CD4-positive, alpha-beta T cell treated with Interleukin-12 subunit alpha and Interleukin-12 subunit beta, for 1 hour (primary cell): ENCODE results near the gene SBF2.
A peak's percentile ranks its signal among the peaks of the same experiment; 100 is the strongest.
"Not testable (repeated sequence)": the region's sequence is repeated elsewhere in the genome, so short reads cannot be mapped to it uniquely, and the experiment has no call there.

Experiments
- DNase-seq: peaks from one replicate; pipeline ENCODE4 v3.0.0-alpha.2; 2020

SBF2 gene

DNA sequence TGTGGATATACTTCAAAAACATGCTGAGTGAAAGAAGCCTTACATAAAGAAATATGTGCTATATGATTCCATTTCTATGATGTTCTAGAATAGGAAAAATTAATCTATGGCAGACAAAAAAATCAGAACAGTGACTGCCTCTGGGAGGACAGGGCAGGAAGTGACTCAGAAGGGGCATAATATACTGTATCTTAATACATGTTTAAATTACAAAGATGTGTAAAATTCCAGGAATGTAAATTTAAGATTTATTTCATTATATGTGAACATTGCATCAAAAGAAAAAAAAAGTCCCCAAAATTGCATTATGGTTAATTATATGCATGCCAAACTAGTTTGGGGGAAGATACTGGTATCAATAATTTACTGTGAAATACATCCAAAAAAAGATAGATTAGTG lies 32.2 kb downstream of the SBF2 start:
- DNase-seq, result no peak

DNA sequence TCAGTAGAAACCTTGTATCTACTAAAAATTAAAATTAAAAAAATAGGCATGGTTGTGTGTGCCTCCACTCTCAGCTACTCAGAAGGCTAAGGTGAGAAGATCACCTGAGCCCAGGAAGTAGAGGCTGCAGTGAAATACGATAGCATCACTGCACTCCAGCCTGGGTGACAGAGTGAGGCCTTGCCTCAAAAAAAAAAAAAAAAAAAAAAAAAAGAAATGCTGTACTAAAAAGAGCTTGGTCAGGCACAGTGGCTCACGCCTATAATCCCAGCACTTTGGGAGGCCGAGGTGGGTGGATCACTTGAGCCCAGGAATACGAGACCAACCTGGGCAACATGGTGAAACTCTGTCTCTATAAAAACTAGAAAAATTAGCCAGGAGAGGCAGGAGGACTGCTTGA lies 36.5 kb downstream of the SBF2 start:
- DNase-seq, result no peak

DNA sequence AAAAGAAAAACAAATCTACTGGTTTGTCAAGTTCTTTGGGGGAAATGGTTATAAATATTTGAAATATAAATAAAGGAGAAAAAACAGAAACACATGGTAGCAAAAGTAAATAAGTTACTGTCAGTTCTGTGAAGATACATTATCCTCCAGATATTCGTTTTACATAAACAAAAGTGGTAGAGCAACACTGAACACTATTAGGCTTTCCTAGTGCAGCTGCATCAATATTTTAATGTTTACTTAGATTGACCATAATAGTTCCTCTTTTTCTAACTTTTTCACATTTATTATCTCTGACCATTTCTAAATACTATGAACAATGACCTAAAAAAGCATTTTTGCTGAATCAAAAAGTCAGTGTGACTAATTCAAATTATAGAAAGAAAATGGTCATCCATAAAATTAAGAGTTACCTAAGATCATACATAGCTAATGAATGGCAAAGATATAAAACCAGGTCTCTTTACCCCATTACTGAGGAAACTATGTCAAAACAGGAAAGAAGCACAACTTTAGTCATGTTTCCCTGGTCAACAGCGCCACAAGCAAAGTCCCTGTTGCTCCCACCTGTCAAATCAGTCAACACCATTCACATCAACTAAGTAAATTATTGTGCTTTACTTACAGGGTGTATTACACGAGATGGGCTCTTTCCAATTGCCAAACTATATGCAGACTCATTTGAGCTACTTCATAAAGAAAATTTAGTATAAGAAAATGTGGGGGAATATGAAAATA lies 38.5 kb downstream of the SBF2 start:
- no peak for DNase-seq

DNA sequence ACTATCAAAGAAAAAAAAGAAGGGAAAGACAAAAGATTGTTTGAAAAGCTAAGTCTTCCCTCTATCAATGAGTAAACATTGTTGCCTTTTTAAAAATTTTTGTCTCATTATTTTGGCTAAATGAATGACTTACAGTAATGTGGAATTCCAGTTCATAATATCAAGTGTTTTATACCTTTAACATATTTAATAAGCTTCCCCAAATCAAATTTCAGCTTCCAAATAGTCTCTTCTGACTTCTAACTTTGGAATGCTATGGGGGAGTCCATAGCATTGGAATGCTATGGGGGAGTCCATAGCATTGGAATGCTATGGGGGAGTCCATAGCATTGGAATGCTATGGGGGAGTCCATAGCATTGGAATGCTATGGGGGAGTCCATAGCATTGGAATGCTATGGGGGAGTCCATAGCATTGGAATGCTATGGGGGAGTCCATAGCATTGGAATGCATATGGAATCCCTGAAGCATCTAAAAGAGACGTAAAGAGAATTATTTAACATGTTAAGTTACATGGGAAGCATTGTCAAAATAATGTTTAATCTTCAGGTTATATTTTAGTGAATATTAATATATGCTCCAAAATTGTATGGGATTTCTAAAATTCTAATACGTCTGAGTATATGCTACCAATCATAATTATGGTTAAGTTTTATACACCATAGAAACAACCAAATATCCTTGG lies 44.4 kb downstream of the SBF2 start:
- not testable (repeated sequence) for DNase-seq

DNA sequence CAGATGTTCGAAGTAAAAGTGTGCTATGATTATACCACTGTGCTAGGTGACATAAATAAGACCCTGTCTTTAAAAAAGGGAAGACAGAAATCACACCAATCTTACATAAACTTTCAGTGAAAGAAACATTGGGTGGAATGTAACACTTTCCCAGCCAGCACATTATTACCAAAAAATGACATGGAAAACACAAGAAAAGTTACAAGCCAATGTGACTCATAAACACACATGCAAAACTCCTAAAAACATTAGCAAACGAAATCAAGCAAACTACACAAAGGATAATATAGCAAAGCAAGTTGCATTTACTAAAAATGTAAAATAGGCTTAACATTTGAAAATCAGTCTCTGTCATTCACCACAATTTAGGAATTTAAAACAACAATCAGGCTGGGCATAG lies 47.0 kb downstream of the SBF2 start:
- no peak for DNase-seq

DNA sequence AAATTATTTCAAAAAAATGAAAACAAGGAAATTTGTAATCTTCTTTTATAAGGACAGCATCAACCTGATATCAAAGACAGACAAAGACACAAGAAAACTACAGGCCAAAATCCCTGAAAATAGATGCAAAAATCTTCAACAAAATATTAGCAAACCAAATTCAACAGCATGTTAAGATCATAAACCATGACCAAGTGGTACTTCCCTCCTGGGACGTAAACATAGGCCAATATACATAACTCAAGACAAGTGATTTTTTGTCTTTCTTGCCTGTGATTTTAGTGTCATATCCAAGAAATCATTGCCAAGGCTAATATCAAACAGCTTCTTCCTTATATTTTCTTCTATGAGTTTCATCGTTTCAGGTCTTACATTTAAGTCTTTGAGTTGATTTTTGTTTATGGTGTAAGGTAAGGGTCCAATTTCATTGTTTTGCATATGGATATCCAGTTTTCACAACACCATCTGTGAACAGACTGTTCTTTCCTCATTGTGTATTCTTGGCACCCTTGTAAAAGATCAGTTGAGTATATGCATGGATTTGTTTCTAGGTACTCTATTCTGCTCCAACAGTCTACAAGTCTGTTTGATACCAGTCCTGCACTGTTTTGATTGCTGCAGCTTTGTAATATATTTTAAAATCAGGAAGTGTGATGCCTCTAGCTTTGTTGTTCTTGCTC lies 50.0 kb downstream of the SBF2 start:
- no peak for DNase-seq

DNA sequence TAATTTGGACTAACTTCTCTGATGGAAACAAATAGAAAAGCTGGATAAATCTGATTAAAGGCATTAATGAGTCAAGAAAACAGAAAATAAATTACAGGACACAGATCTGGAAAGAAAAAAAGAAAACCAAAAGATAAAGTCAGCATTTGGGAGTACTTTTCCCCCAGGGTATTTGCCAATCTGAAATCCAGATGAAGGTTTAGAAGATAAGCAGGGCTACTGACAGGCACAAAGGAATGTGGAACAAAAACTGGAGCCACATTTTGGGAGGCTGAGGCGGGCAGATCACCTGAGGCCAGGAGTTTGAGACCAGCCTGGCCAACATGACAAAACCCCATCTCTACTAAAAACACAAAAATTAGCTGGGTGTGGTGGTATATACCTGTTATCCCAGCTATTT lies 57.2 kb downstream of the SBF2 start:
- no peak for DNase-seq

DNA sequence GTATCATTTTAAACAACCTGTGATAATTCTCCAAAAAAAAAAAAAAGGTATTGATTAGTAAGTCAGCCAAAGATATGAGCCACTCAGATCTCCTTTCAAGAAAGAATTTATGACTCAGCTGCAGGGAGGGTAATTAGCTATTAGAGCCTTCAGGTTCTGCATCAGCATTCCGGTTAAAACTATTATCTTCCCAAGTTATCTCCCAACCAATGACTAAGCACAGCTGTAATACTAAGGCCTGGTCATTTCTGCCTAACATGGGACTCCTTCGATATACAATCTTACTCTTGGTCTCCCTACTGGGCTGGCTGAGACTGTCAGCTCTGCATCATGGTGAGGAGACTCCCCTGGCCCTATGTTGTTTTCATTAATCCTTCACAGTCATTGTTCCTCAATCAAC lies 60.4 kb downstream of the SBF2 start:
- DNase-seq, result no peak

DNA sequence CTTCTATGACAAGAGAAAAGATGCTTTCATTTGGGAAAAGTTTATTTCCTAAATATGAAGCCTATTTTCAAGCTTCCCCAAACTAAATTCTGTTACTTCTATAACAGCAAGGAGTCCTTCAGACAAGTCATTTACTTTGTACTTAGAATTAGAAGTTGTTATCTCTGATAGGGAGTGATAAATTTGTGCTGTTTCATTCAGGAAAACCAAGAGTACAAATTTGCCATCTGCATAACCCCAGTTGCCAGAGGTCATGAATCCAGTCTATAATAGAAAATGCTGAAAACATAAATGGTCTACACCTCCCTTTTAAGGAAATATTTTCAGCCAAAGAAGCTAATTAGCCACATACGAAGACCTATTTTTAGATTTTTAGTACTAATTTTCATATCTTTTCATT lies 61.3 kb downstream of the SBF2 start:
- no peak for DNase-seq

DNA sequence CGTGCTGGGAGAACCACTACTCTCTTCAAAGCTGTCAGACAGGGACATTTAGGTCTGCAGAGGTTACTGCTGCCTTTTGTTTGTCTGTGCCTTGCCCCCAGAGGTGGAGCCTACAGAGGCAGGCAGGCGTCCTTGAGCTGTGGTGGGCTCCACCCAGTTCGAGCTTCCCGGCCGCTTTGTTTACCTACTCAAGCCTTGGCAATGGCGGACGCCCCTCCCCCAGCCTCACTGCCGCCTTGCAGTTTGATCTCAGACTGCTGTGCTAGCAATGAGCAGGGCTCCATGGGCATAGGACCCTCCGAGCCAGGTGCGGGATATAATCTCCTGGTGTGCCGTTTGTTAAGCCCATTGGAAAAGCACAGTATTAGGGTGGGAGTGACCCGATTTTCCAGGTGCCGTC lies 62.2 kb downstream of the SBF2 start:
- DNase-seq, result not testable (repeated sequence)

DNA sequence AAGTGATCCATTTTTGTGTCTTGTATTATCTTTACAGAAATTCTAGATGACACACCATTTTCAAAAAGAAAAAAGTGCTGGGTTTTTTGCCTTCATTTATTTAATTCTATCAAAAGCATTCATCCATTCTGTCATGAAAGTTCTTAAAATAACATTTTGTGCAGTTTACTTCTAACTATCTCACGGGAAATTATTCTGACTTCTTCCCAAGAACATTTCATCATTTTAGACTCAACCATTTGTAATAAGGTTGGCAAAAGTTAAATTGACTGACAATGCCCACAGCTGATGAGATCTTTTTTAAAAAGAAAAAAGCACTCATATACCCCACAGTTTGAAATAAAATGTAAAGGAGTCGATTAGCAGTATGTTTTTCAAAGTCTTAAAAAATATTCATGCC lies 68.5 kb downstream of the SBF2 start:
- DNase-seq, result no peak

DNA sequence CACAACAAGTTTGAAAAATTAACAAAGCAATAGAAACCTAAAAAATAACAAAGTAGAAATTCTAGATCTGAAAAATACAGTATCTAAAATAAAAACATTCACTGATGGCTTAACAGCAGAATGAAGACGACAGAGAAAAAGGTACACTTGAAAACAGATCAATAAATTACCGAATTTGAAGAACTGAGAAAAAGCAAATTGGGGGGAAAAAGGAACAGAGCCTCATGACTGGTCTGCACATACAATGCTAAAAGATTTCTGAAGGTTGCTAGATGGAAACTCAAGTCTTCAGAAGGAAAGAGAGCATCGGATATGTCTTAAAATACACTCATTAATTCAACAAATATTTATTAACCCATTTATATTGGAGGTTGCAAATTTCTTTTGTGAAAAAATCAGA lies 71.6 kb downstream of the SBF2 start:
- no peak for DNase-seq

DNA sequence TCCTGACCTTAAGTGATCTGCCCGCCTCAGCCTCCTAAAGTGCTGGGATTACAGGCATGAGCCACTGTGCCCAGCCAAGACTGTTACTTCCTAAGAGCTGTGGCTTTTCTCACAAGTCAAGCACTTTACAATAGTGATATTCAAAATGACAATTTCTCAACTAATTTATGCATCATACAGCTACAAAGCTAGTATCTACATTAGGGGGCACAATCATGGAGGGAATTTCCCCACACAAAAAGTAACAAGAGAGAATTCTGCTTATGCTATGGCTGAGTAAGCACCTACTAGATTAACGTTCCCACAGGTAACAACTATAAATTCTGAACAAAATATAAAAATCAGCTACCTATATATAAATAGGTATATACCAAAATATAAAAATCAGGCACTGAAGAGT lies 72.7 kb downstream of the SBF2 start:
- no peak for DNase-seq

DNA sequence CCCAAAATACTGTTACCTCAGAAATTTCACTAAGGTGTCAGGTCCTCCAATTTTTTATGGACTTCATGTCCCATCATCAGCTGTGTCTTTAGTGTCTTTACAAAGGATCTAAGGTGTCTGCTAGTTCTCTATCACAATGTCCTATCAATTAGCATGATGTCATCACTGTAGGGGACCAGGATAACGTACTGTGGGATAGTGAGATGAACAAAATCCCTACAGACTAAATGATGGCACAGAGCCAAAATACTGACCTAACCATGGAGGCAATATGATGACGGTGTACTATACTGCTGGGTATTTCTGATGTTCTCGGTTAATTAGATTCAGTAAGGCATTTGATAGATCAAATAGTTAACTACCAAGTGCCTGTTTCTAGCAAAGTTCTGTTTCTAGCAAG lies 82.5 kb downstream of the SBF2 start:
- no peak for DNase-seq

DNA sequence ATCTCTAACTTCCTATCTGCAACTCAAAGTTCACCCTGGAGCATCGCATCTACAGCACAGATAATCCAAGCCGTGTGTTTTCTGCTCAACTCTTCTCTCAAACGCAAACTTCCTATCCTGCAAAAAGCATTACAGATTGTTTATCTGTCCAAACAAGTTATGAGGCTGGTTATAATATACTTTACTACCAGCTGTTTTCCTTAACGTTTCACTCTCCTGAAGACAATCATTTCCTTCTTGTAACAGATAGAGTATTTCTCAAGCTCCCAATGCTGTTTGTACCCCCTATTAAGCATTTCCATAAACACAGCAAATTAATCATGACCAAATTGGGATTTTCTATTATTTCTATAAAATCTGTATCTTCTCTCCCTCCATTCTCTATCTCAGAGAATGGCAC lies 84.7 kb downstream of the SBF2 start:
- no peak for DNase-seq

DNA sequence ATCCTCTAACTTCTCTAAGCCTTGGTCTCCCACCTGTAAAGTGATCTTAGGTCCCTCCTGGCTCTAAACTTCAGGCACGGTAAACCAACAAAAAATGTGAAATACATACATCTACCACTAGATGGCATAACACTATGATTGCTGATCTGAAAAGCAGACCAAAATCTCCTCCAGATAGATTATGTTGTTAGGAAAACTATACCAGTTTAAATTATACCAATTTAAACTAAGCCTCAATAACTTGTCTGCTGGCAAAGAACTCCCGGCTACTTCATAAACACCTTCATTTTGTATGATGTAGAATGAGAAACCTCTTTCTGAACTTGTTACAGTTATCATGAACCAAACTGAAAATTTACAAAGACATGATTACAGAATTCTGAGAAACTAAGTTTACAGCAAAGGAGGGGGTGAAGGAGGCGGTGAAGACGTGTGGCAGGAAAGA lies 85.9 kb downstream of the SBF2 start:
- DNase-seq, result peak; percentile 62

DNA sequence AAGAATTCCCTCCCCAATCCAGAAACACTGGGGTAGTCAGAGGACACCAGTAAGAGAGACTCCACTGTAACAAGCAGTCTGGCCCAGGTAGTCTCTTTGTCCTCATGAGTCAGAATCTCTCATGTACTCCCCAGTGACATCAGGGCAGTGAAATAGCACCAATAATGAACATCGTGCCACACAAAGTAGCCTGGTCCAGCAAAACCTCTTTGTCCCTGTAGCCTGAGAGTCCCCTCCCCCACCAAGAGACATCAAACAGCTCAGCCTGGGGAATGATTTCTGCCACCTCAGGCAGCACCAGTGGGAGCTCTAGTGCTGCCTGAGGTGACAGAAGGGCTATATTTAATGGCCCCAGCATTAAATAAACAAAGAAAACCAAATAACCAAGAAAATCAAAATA lies 88.1 kb downstream of the SBF2 start:
- DNase-seq, result no peak

DNA sequence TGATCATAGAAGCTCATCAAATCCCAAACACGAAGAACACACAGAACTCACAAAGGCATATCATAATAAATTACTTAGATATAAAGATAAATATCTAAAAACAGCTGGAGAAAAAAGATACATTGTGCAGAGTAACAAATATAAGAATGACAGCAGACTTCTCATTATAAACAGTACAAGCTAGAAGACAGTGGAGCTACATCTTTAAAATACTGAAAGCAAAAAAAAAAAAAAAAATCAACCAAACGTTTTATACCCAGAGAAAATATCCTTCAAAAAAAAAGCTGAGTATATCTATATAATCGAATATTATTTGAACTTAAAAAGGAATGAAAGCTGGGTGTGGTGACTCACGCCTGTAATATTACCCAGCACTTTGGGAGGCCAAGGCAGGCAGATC lies 90.0 kb downstream of the SBF2 start:
- DNase-seq, result no peak

DNA sequence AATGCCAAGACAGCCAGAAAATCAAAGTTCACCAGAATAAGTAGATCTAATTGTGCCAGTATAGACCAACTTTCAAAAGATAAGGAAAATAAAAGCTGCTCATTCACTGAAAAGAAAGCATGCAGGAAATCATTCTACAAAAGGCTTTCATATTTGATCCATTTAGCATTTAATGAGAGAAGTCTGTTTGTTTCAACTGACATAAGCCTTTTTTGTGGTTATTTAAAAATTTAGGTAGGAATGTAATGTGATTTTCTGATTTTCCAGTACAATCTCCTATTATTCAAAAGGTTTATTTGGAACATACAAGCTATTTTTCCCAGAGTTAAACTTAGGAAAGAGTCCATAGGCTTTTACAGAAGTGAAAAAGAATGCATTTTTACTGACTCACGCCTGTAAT lies 92.7 kb downstream of the SBF2 start:
- no peak for DNase-seq

DNA sequence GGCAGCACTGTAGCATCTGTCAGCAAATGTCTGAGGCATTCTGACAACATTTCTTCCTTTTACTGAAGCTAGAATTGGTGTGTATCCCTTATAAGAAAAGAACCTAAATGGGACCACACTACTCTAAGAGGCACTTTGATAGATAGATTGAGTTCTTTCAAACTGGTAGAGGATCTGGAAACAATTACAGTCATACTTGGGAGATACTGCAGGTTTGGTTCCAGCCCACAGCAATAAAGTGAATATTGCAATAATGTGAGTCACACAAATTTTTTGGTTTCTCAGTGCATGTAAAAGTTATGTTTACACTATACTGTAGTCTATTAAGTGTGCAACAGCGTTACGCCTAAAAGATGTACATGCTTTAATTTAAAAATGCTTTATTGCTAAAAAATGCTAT lies 96.9 kb downstream of the SBF2 start:
- DNase-seq, result no peak

DNA sequence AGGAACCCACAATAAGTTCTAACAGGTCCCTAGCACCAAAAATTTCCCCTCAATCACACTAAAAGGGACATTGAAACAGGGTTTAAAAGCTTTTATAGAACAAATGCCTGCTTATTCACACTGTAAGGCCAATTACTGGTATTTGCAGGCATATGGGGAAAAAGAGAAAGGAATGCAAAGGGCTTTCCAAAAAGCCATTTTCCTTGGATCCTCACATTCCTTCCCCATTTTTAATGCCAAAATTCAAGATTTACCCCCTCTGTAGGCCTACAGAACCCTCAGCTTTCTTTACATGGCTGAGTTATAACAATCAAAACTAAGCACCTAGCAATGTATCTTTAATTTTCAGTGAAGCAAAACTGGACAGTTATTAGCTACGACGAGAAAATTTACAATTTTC lies 102.0 kb downstream of the SBF2 start:
- no peak for DNase-seq

DNA sequence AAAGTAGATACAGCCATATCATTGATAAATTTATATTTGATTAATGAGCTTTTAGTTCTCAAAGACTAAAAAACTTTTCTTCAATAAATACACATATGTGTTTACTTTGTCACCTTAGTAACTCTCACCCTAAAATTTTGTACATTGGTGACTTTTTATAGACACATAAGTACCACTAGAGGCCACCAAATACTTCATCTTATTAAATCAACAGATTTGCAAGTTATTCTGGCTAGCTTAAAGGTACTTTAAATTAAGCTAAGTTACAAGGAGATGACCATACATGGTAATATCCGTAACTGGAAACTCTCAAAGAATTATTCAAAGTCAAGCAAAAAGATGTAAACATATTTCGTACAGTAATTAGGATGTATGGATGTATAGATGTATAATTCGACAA lies 112.2 kb downstream of the SBF2 start:
- no peak for DNase-seq

DNA sequence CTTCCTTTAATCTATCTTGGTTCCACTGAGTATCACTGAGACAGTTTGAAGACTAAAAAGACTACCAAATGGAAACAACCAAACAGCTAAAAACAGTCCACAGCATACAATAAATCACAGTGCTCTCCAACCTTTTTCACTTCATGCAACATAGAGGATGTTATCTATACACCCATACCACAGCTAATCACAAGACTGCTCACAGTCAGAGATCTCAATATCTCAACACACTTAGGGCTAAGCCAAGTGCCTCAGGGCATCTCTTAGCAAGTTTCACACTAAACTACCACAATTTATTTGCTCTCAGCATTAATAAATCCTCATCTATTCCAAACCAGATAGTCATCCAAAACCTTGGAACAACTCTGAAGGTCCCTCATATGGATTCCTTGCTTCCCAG lies 129.4 kb downstream of the SBF2 start:
- DNase-seq, result no peak

DNA sequence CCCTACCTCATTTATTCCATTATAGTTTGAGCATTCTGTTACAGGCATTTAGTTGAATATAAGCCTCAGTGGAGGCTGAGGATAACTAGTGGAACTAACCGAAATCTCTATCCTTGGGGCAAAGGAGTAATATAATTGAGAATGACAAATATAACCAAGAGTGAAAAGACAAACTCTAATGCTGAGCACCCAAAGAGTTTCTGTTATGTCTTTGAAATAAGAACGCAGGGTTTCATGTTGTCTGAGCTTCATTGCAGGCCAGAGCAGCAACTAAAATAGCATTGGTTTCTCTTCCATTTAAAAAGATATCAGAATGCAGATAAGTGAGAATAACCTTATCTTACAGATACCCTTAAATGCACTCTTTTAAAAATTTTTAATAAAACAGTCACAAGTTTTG lies 131.8 kb downstream of the SBF2 start:
- DNase-seq, result no peak
